Ammon's horn (tissue), 1 donor: ENCODE results near the gene CD163L1.
"Not testable (repeated sequence)": the region's sequence is repeated elsewhere in the genome, so short reads cannot be mapped to it uniquely, and the experiment has no call there.

Source experiments
- DNase-seq: peaks from one replicate; pipeline ENCODE4 v3.0.0-alpha.2; 2016; ENCODE audit warnings: low spot score

CD163L1 gene

DNA sequence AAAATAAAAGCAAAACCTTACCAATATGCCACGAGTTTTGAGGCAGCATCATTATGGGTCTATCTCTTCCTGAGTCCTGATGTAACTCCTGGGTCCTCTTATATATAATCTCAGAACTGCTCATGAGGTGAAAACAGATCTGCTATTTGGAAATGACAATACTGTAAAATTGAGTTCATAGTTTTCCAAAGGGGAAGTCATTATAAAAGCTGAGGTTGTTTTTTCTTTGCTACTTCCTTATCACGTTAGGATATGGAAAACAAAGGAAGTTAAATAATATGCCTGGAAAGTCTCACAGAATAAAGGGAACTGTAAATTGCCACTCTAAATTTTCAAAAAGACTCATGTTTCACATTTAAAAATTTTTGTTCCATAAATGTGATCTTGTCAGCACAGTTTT is at the start of gene CD163L1:
Gene CD163L1, minus strand, starts transcription at position 78 of the 400 bp plus-strand sequence. Its CDS starts 26 bp downstream, at position 52.
- DNase-seq = no peak

DNA sequence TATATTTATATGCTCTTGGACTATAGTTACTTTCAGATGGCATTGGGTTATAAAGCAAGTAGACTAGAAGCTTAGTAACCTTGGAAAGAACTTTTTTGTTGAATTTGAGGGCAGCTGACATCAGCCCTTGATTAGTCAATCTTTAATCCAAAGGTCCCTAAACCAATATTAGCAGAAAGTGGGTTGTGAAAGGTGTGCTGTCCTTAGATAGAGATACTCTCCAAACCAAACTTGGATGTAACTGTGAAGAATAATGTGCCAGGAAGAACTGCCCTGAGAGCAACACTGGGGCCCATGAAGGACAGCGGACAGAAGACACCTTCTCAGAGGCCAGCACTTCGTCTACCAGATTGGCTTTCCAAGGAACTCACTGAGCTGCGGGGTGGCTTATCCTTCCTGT is 49.1 kb upstream of the CD163L1 start:
- DNase-seq = no peak

DNA sequence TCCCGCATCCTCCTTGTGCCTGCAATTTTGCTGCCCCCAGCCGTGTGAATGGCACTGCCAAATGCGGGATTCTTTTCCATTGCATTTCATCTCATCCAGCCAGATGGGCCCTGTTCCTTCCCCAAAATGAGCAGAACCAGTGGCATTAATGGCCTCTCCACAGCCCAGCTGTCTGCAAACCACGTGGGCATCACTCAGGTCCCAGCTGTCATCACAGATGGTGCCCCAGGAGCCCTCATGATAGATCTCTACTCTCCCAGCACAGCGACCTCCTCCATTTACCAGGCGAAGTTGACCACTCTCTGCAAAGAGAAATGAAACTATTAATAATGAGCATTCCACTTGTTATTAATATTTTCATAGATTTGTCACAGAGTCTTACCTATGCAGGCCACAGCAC is 42.6 kb upstream of the CD163L1 start:
- DNase-seq = no peak

- no peak for DNase-seq
These were observed 41.1 kb upstream of the CD163L1 start for GRCh38 chr12:7485095-7485494.

- DNase-seq = no peak
These were observed 39.4 kb upstream of the CD163L1 start for GRCh38 chr12:7483343-7483742.

DNA sequence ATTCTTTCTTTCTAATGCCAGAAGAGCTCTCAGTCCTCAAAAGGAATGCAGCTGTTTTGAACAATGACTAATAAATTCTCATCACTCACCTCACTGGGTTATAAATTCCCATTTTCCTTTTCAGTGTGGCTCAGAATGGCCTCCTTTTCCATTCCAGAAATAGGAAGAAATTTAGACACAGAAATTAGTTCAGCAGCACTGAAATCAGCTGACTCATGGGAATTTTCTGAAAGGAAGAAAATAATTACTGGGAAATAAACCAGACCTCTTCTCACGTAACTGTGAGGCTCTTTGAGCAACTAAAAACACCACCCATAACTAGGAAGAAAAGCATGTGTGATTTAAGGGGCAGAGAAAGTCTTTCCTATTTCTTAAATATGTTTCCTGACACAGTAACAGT is 35.8 kb upstream of the CD163L1 start:
- no peak for DNase-seq

DNA sequence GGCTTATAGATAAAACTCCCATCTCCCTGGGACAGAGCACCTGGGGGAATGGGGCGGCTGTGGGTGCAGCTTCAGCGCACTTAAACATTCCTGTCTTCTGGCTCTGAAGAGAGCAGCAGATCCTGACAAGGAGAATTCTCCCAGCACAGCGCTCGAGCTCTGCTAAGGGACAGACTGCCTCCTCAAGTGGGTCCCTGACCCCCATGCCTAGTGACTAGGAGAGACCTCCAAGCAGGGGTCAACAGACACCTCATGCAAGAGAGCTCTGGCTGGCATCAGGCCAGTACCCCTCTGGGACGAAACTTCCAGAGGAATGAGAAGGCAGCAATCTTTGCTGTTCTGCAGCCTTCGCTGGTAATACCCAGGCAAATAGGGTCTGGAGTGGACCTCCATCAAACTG is 28.1 kb upstream of the CD163L1 start:
- DNase-seq = no peak

DNA sequence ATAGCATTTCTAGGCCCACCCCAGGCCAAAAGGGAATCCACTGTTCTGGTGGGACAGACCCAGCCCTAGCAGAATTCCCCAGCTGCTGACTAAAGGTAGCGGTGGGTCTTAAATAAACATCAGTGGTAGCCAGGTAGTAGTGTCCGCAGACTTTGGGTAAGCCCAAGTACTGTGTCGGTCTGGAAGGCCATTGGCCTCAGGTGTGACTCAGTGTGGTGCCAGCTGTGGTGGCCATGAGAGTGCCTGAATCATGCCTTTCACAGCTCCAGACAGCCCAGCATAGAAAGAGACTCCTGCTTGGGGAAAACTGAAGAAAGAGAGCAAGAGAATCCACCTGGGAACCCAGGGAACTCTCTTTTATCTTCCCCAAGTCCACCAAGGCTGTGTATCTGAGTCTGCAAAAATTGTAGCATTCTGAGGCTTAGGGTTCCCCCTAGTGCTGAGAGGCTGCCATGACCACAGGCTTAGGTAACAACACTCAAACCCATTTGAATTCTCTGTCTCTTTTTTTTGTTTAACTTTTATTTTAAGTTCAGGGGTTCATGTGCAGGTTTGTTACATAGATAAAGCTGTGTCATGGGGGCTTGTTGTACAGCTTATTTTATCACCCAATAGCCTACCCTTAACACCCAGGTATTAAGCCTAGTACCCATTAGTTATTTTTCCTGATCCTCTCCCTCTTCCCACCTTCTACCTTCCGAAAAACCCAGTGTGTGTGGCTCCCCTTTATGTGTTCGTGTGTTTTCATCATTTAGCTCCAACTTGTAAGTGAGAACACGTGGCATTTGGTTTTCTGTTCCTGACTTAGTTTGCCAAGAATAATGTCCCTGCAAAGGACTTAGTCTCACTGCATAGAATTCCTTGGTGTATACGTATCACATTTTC is 16.7 kb upstream of the CD163L1 start:
- peak; percentile 37 for DNase-seq

DNA sequence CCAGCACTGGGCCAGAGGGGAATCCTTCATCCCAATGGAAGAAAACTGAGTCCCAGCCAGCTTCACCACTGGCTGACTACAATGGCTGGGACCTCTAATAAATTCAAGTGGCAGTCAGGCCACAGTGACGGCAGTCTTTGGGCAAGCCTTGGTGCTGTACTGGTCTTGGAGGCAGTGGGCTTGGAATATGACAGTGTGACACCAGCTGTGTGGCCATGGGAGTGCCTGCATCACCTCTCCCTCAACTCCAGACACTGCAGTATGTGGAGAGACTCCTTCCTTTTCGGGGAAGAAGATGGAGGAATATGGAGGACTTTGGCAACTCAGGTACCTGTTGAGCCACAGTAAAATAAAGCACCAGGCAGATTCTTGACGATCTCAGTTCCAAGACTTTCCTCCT is 16.0 kb upstream of the CD163L1 start:
- no peak for DNase-seq

GRCh38 chr12:7451756-7452155 is 7.8 kb upstream of the CD163L1 start:
- no peak for DNase-seq

GRCh38 chr12:7450667-7451066 is 6.7 kb upstream of the CD163L1 start:
- DNase-seq = no peak

DNA sequence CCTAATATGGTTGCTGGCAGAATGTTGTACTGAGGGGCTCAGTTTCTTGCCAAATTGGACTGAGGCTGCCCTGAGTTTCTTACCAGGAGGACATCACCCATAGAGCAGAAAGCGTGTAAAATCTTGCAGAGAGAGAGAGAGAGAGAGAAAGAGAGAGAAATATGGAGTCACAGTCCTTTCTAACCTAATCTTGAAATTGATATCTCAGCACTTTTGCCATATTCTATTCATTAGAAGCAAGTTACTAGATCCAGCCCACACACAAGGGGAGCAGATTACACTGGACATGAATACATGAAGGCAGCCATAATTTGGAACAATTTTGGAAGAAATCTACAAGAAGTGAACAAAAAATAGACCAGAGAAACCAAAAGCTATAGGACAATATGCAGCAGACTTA is 4.1 kb upstream of the CD163L1 start:
- no peak for DNase-seq

GRCh38 chr12:7444537-7444936 is 584 bp upstream of the CD163L1 start:
- no peak for DNase-seq

DNA sequence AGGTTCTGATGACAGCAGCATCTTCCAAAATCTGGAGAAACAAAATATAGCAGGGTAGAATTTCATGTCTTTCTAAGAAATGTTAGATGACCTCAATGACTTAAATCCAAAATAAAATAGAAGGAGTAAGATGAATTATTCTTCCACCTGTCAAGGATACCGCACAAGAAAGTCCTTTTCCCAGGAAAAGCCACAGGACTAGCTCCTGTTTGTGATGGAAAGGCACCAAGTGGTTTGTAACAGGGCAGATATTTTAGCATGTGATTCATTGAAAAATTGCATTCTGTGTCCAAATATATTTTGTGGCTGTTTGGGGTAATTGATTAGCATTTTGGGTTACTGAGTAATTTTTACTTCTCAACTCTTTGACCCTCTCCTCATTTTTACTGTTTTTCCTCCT is 2.7 kb downstream of the CD163L1 start:
- no peak for DNase-seq

DNA sequence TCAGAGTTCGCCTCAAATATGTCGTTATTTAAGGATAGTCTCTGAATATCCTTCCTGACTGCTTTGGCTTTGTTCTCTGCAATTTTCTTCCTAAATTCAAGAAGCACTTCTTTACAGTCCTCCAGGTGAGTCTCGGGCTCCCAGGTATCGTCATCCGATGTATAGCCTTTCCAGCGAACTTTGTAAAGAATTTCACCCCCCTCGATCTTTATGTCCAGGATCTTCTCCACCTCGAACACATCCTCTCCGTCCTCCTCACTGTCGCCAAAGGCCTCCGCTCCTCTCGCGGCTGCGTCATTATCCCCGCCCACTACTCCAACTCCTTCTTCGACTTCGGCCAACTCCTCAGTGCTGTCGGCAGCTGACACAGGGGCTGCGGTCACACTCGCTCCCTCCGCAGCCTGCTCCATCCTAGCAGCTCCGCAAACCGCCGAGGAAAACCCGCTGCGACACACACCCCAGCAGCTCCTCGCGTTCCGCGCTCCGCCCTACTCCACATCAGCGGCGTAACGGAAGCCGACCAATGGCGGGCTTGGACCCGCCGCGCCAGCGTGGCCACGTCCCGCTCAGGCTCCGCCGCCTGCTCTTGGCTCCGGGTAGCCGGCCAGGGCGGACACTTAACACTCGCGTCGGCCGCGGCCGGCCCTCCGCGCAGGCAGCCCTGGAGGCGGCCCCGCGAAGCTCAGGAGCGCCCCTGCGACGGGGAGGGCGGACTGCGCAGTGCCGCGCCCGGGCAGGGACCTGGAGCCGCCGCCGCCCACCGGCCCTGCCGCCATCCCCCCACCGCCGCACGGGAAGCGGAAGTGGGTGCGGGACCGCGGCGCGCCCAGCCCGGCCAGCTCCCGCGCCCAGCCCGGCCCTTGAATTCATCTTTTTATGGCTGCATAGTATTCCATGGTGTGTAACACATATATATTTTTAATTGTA is 4.1 kb downstream of the CD163L1 start:
- DNase-seq = peak; percentile 4

DNA sequence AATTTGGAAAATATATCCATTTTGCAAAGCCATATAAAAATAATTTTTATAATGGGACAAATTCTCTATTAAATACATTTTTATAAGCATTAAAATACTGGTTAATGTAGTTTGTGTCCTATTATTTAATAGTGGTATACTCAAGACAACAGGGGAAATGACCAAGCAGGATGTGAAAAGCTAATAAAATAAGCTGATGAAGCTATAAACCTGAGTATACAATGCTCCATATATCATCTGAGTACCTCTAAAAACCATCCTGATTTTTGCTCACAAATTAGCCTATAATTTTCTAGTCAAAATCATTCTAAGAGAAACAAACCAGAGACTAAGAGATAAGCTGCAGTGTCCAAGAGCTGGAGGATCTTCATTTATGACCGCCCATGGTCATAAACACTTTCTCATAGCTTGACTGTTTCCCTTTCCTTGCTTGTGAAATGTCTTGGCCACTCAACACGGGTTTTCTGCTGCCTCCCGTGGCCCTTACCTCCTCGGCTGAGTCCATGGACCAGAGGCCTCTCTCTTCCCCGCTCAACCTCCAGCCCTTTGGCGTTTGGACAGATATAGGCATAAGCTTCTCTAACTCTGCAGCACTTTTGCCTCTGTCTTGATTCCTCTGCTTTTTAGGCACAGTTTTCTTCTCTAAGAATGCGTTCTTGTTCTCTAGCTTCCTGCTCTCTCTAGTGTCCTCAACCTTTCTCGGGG is 5.5 kb downstream of the CD163L1 start:
- not testable (repeated sequence) for DNase-seq

DNA sequence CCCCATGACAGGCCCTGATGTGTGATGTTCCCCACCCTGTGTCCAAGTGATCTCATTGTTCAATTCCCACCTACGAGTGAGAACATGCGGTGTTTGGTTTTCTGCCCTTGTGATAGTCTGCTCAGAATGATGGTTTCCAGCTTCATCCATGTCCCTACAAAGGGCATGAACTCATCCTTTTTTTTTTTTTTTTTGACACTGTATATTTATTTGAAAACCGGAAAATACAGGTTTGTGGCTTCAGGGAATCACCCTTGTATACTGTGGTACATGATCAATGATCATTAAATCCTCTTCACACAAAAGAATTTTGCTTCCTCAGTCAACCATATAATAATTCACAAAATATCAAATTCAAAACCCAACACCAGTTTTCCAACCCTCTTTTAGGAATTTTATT is 6.5 kb downstream of the CD163L1 start:
- DNase-seq = not testable (repeated sequence)

- DNase-seq = no peak
These were observed 9.3 kb downstream of the CD163L1 start for GRCh38 chr12:7434670-7435069.

GRCh38 chr12:7433276-7433822 is 10.6 kb downstream of the CD163L1 start:
- no peak for DNase-seq

DNA sequence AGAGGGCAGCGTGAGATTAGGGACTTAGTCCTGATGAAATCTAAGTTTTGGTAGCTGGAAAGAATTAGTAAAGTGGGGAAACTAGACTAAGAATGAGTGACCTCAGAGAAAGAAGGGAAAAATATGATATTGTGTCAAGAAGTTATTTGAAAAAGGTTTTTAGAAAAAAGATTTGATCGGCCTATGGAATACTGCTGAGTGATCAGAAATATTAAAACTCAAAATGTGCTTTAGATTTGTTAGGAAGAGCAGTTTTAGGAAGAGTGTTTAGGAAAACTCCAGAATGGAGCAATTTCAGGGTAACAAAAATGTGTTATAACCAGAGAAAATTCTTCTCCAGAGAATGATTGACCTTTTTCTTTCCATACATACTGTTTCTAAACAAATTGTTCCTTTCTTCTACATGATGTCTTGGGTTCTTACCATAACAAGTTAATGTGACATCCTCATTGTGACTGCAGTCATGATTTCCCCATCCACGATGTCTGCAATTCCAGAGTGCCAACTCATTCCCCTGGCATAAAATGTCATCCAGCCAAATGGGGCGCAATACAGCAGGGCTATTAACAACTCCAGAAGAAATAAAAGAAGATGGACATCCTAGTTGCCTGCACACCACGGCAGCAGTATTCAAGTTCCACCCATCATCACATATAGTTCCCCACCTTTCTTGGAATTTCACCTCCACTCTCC is 11.8 kb downstream of the CD163L1 start:
- no peak for DNase-seq

DNA sequence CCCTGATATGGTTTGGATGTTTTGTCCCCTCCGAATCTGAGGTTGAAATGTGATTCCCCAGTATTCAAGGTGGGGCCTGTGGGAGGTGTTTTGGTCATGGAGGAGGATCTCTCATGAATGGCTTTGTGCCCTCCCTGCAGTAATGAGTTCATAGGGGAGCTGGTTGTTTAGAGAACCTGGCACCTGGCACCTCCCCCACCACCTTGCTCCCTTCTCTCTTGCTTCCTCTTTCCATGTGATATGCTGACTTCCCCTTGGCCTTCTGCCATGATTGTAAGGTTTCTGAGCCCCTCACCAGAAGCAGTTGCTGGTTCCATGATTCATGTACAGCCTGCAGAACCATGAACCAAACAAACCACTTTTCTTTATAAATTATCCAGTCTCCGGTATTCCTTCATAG is 32.6 kb downstream of the CD163L1 start:
- no peak for DNase-seq
